Measurements from ENCODE around the gene PSTPIP2.

PSTPIP2 gene

DNA sequence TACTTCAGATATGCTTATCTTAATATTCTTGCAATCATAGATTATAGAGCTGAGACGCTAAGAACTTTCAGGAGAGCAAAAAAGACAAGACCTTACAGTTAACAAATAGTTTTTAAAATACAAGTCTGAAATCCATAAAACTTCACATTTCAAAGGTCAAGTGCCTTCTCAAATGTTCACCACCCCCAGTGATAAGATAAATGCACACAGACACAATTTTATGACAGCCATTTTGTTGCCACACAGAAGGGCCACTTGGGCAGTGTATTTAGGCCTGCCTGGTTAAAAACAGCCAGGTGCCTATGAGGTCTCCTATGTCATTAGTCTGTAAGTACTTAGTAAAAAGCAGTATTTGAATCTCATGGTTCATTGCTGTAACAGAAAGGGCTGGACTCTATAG lies 8.1 kb upstream of the PSTPIP2 start:
- TF ChIP-seq ZNF274 (IDR thresholded peaks at IDR 0.05; ENCODE audit: low read depth, low read length) = no peak
- H3K4me3 ChIP-seq (ENCODE audit: low read length) = no peak overlapping the region

DNA sequence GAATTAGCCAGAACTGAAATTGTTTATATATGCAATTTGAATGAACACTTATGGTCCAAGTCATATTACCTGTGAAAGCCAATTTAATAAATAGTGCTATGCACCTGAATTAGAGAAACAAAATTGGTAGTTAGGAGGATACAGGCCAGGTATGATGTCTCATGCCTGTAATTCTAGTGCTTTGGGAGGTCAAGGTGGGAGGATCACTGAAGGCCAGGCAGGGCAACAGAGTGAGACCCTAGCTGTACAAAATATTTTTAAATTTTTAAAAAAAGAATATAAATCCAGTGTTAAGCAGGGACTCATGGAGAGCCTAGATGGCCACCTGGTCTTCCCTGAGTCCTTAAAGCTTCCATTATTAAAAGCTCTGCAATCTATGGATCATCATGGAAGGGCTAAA lies 7.3 kb upstream of the PSTPIP2 start:
- no peak for TF ChIP-seq ZNF274 (IDR thresholded peaks at IDR 0.05; ENCODE audit: low read depth, low read length)
- no peak overlapping the region for H3K4me3 ChIP-seq (ENCODE audit: low read length)

DNA sequence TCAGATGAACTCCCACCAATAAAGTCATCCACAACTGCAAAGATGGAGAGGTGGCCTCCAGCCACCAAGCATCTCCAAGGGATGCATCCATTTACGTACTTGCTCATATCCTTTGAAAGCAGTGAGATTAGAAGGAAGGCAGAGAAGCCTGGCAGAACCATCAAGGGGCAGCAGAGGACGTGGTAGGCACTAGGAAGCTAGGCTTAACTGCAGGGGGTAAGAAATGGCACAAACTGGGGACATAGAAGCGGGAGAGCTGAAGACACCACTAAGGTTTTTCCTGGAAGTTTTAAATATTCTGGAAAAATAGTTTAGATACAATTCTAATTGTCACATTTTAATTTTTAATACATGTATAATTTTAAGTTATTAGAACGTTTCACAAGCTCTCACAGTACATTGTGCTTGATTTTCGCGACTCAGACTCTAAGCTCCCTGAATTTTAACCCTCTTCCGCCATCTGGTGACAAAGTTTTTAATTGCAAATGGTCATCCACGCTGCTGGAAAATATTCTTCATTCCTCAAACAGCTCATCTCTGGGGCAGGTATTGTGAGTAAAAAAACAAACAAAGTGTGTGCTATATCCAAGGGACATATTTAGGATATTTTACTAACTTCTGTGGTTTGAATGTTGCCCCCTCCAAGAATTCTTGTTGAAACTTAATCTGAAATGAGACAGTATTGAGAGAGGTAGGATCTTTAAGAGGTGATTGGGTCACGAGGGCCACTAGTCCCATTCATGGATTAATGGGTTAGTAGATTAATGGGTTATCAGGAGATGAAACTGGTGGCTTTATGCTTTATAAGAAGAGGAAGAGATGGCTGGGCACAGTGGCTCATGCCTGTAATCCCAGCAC lies 1.6 kb upstream of the PSTPIP2 start:
- no peak for TF ChIP-seq ZNF274 (IDR thresholded peaks at IDR 0.05; ENCODE audit: low read depth, low read length)
- H3K4me3 ChIP-seq (ENCODE audit: low read length) = no peak overlapping the region

DNA sequence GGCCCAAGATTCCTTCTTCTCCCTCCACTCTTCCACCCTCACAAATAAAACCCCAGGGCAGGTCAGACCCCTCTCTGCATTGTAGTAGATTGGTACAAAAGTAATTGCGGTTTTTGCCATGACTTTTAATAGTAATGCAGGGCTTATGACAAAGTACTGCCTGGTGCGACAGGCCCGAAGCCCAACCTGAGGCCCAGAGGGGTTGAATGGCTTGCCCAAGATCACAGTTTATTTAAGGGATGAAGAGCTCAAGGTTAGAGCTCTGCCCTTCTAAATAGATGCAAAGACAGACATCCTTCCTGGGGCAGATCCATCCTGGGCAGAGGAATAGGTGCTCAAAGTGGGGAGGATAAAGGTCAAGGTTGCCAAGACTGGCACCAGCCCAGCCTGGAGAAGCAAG lies 899 bp upstream of the PSTPIP2 start:
- TF ChIP-seq ZNF274 (IDR thresholded peaks at IDR 0.05; ENCODE audit: low read depth, low read length) = no peak
- H3K4me3 ChIP-seq (ENCODE audit: low read length) = no peak overlapping the region

DNA sequence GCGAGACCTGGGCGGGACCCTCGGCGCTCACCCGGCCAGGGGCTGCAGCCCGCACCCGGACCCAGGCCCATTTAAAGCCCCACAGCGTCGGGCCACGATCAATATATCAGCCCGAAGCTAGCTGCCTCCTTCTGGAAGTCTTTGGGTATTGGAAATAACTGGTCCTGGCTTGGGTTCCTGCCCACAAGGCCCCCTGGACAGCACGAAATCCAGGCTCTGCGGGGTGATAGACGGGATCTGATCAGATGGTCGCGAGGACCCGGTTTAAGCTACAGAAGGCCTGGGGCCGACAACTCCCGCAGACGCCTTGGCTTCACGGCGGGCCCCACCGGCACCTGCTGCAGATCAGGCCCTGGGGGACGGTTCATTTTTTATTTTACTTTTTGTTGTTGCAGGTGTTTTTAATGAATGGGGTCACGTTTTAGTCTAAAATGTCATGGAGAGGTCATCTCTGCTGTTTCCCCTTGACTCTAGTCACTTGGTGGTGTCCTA lies 362 bp upstream of the PSTPIP2 start:
- H3K4me3 ChIP-seq (ENCODE audit: low read length) = peak overlapping the region; percentile 76; the same call in 1 of the 2 replicates
- no peak for TF ChIP-seq ZNF274 (IDR thresholded peaks at IDR 0.05; ENCODE audit: low read depth, low read length)

DNA sequence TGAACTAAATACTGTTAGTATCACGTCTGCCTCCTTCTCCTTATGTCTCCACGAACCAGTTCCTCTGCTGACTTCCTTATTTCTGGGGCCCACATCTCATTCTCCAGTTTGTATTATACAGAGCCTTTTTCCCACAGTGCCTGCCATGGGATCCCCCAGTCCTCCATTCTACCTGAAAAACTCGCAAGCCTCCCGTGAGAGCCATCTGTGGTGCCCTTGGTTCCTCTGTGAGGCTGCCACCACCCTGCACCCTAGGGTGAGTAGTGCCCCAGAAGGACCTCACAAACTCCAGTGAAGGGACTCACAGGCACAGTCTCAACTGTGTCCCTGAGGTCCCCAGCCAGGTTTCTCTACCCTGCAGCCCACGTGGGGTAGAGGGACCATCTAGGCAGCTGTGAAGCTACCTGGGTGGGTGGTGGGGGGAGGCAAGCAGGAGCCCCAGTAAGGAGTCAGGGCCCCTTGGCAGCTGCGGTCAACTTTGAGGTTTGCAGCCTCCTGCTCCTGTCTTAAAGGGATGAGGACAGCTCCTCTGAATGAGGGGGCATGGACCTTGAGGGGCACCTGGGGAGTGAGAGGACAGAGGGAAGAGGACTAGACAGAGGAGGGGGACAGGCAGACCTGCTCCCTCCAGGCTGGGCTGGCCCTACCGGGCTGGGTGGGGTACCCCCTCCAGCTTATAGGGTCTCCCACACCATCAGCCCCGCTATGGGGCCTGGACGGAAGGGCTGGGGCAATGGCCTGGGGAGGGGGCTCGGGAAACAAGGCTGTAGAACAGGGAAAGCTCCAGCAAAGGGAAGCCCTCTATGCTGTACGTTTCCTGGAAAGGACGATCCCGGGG lies 1.0 kb downstream of the PSTPIP2 start:
- peak overlapping the region; percentile 76 for H3K4me3 ChIP-seq (ENCODE audit: low read length)
- TF ChIP-seq ZNF274 (IDR thresholded peaks at IDR 0.05; ENCODE audit: low read depth, low read length) = no peak

DNA sequence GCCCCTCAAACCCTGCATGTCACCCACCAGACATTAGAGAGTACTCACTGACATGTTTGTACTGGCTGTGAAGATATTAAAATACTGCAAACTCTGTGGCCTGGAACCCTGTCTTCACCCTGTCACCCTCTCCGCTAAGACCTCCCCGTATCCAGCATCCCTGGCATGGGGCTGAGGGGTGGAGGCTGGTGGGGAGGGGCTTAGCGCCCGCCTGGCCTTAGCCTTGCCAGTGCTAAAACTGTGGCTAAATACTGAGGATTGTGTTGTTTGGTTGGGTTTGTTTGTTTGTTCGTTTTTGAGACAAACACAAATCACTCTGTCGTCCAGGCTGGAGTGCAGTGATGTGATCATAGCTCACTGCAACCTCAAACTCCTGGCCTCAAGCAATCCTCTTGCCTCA lies 1.8 kb downstream of the PSTPIP2 start:
- no peak overlapping the region for H3K4me3 ChIP-seq (ENCODE audit: low read length)
- no peak for TF ChIP-seq ZNF274 (IDR thresholded peaks at IDR 0.05; ENCODE audit: low read depth, low read length)

DNA sequence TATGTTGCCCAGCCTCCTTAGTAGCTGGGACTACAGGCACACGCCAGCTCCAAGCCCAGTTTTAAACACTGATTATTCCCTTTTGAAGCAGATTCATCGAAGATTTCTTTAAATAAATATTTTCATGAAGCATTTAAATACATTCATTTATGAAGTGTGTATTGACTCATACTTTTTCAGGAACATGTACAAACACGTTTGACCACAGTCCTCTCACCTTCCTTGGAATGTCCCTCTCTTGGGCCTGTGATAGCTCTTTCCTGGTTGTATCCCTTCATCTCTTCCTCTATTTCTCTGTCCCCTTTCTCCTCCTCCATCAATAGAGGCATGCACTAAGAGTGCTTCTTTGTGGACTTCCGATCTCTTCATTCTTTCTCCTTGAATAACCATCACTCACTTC lies 2.5 kb downstream of the PSTPIP2 start:
- no peak overlapping the region for H3K4me3 ChIP-seq (ENCODE audit: low read length)

DNA sequence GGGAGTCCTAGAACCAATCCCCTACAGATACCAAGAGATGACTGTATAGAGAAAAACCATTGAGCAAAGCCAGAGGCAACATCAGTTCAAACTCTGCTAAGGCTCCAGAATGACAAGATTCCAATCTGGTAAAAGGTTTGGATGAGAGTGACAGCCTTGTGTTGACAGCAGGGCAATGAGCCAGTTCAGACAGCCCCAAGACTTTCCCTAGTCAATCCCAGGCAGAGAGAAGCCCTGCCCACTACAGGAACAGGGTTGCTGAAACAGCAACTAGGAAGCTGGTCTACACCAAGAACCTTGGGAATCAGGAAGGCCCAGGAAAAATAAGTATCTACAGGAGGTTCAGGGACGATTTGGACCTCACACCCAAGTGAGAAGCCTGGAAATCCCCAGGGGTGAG lies 3.3 kb downstream of the PSTPIP2 start:
- no peak overlapping the region for H3K4me3 ChIP-seq (ENCODE audit: low read length)
- TF ChIP-seq ZNF274 (IDR thresholded peaks at IDR 0.05; ENCODE audit: low read depth, low read length) = no peak

More for the DNA sequence above, 2.5 kb downstream of the PSTPIP2 start:
- TF ChIP-seq ZNF274 (IDR thresholded peaks at IDR 0.05; ENCODE audit: low read depth, low read length) = no peak

DNA sequence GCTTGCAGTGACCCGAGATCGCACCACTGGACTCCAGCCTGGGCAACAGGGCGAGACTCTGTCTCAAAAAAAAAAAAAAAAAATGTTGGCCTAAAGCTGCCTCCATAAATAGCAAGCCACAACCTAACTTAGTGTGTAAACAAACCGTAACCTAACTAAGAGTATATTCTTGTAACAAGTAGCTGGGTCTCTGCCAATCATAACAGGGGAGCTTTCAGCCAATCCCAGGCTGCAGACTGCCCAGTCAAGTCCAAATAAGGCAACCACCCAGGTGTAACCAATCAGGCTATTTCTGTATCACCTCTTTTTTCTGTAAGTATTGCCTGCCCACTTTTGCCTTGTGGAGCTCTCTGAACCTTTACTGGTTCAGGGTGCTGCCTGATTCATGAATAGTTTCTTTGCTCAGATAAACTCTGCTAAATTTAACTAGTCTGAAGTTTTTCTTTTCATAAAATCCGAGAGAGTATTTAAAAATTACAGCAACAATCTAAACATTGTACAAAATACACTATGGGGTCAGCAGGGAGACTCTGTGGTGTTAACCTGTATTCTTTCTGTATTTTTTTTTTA lies 4.5 kb downstream of the PSTPIP2 start:
- no peak for TF ChIP-seq ZNF274 (IDR thresholded peaks at IDR 0.05; ENCODE audit: low read depth, low read length)
- no peak overlapping the region for H3K4me3 ChIP-seq (ENCODE audit: low read length)

DNA sequence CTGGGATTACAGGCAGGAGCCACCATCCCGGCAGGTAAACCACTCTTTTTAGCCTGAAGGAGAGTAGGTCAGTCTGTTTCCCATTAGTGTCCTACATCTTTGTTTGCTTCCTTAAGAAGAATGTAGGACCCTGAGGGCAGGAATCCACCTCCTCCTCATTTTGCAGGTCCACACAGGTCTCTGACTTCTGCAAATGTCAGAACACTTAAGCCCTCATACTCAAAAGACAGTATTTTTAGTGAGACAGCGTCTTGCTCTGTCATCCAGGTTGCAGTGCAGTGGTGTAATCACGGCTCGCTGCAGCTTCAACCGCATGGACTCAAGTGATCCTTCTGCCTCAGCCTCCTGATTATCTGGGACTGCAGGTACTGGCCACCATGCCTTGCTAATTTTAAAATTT lies 9.3 kb downstream of the PSTPIP2 start:
- no peak overlapping the region for H3K4me3 ChIP-seq (ENCODE audit: low read length)
- TF ChIP-seq ZNF274 (IDR thresholded peaks at IDR 0.05; ENCODE audit: low read depth, low read length) = no peak

DNA sequence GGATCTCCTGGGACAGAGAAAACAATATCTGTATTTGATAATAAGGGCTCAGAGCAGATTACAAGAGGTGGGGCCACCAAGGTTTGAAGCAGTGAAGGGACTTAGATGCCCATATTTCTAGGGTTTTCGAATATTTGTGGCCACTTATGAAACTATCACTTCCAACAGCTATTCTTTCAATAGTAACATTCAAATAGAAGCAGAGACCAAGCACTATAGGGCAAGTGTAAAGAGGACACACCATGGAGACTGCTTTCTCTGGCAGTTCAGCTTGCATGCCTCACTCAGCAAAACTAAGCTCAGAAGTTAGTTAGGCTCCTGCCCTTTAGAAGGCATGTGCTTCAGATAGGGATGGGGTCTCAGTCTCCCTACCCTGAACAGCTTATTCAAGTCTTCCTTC lies 10.3 kb downstream of the PSTPIP2 start:
- H3K4me3 ChIP-seq (ENCODE audit: low read length) = no peak overlapping the region
- TF ChIP-seq ZNF274 (IDR thresholded peaks at IDR 0.05; ENCODE audit: low read depth, low read length) = no peak

DNA sequence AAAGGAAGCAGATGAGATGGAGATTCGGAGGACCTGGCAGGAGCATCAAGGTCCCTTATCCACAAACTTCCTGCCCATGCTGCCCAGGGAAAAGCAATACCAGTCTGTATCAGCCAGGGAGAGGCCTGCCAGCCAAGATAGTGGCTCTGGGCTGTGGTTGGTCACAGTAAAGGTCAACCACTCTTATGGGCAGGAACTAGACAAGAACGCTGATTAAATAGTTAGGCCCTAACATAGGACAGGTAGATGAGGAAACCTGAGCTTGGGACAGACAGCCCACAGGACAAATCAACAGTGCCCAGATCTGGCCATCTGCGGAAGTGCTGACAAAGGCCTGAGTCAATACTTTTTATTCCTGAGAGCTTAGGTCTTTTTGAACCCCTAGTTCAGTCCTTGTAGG lies 10.7 kb downstream of the PSTPIP2 start:
- TF ChIP-seq ZNF274 (IDR thresholded peaks at IDR 0.05; ENCODE audit: low read depth, low read length) = no peak

DNA sequence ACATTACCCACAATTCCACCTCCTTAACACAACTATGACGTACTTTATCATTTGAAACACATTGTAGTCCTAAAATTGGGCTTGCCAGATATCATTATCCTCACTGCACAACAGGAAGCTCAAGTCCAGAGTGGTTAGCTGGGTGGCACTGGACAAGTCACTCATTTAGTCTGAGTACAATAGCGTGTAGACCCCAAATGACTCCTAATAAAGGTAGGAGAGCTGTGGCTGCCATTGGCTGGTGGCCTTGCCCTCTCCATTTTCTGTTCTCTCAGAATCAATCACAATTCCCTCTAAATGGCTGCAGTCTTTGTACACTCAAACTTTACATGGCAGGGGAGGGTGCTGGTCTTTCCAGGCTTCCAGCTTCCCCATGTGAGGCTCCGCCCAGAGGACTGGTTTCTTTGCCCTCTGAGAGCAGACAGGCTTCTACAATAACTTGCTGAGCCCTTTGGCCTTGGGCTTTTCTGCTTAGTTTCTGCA lies 11.7 kb downstream of the PSTPIP2 start:
- H3K4me3 ChIP-seq (ENCODE audit: low read length) = no peak overlapping the region
- TF ChIP-seq ZNF274 (IDR thresholded peaks at IDR 0.05; ENCODE audit: low read depth, low read length) = no peak

More for the DNA sequence above, 10.7 kb downstream of the PSTPIP2 start:
- H3K4me3 ChIP-seq (ENCODE audit: low read length) = no peak overlapping the region
